ENCODE results near the gene HS3ST4.

GRCh38 chr16:26120729-26121128, 429.0 kb downstream of the HS3ST4 start:
- TF ChIP-seq CTCF (IDR thresholded peaks at IDR 0.05; ENCODE audit: low read depth, low read length) (no peak), EZH2phosphoT487 (IDR thresholded peaks at IDR 0.05; ENCODE audit: low read depth) (no peak)
